ENCODE results near the gene SLC16A14.

DNA sequence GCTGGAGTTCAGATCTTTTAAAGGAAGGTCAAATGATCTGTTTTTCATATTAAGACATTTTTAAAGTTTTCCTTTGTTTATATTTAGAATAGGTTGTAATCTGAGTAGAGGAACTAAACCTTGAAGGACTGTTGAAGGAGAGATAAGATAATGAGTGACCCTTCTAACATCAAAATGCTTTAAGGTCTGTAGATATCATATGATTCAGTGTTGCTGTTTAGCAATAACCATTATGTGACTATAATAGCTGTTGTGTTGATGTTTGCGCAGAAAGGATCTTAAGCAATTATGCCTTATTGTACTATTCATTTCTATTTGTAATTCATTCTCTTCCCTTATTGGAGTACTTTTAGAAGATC lies 60.0 kb downstream of the SLC16A14 start:
- TF ChIP-seq POLR2A (IDR thresholded peaks at IDR 0.05) = no peak
- TF ChIP-seq, protein P1, sequence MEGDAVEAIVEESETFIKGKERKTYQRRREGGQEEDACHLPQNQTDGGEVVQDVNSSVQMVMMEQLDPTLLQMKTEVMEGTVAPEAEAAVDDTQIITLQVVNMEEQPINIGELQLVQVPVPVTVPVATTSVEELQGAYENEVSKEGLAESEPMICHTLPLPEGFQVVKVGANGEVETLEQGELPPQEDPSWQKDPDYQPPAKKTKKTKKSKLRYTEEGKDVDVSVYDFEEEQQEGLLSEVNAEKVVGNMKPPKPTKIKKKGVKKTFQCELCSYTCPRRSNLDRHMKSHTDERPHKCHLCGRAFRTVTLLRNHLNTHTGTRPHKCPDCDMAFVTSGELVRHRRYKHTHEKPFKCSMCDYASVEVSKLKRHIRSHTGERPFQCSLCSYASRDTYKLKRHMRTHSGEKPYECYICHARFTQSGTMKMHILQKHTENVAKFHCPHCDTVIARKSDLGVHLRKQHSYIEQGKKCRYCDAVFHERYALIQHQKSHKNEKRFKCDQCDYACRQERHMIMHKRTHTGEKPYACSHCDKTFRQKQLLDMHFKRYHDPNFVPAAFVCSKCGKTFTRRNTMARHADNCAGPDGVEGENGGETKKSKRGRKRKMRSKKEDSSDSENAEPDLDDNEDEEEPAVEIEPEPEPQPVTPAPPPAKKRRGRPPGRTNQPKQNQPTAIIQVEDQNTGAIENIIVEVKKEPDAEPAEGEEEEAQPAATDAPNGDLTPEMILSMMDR (IDR thresholded peaks at IDR 0.05) = no peak
